ENCODE results near the gene CACNA1I.

CACNA1I gene

DNA sequence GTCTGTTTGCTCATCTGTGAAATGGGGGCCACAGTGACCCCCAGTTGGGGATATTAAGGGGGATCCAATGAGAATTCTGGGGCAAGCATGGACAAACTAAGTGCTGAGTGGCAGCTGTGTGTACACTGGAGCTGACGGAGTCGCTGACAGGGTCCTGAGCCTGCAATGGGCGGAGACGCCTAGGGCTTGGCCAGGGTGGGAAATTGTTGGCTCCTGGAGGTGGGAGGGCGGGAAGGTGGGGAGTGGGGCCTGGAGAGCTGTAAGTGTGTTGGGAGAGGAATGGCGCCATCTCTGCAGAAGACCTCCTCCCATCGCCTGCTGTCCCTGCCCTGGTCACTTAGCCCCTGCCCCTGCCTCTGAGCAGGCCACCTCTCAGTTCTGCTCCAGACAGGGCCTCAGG is 7.3 kb downstream of the CACNA1I start:
- TF ChIP-seq, protein P1, sequence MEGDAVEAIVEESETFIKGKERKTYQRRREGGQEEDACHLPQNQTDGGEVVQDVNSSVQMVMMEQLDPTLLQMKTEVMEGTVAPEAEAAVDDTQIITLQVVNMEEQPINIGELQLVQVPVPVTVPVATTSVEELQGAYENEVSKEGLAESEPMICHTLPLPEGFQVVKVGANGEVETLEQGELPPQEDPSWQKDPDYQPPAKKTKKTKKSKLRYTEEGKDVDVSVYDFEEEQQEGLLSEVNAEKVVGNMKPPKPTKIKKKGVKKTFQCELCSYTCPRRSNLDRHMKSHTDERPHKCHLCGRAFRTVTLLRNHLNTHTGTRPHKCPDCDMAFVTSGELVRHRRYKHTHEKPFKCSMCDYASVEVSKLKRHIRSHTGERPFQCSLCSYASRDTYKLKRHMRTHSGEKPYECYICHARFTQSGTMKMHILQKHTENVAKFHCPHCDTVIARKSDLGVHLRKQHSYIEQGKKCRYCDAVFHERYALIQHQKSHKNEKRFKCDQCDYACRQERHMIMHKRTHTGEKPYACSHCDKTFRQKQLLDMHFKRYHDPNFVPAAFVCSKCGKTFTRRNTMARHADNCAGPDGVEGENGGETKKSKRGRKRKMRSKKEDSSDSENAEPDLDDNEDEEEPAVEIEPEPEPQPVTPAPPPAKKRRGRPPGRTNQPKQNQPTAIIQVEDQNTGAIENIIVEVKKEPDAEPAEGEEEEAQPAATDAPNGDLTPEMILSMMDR (conservative IDR thresholded peaks at IDR 0.05; ENCODE audit: control insufficient read depth, insufficient read depth, low read depth, low read length), result no peak
- DNase-seq (ENCODE audit: low read depth), result no peak
- H3K4me3 ChIP-seq (ENCODE audit: control insufficient read depth, low read depth, low read length), result no peak overlapping the region

DNA sequence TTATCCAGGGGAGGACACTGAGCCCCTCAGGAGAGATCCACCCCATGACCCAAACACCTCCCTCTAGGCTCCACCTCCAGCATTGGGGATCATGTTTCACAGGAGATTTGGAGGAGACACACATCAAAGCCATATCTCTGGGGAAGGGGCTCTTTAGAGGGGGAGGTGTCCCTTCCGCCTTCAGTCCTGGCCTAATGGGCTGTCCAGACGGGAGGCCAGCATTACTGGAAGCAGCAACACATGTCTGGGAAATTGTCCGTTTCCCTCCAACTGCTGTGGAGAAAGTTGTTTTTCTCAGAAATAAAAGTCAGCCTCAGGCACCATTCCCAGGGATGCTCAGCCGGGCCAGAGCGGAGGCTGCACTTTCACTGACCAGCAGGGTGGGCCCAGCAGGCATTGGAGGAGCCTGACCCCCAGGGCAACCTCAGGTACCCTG is 9.5 kb downstream of the CACNA1I start:
- no peak overlapping the region for H3K4me3 ChIP-seq (ENCODE audit: control insufficient read depth, low read depth, low read length)
- DNase-seq (ENCODE audit: low read depth), result no peak
- TF ChIP-seq, protein P1 (conservative IDR thresholded peaks at IDR 0.05; ENCODE audit: control insufficient read depth, insufficient read depth, low read depth, low read length), result no peak

DNA sequence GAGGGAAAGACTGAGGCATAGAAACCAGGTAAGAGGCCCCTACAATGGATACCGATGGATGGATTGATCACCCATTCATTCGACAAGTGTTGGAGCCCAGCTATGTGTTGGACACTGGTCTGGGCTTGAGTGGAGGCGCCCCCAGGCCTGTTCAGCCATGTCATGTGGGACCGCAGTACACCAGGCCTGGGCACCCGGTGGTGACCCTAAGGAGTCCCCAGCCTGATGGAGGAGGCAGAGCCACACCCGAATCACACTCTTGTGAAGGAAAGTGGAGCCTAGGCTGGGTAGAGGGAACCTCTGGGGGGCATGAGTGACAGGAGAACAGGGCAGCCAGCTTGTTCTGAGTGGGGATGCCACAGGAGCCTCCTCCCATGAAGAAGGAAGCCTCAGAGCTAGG is 10.2 kb downstream of the CACNA1I start:
- H3K4me3 ChIP-seq (ENCODE audit: control insufficient read depth, low read depth, low read length), result no peak overlapping the region
- no peak for DNase-seq (ENCODE audit: low read depth)
- TF ChIP-seq, protein P1 (conservative IDR thresholded peaks at IDR 0.05; ENCODE audit: control insufficient read depth, insufficient read depth, low read depth, low read length), result no peak

DNA sequence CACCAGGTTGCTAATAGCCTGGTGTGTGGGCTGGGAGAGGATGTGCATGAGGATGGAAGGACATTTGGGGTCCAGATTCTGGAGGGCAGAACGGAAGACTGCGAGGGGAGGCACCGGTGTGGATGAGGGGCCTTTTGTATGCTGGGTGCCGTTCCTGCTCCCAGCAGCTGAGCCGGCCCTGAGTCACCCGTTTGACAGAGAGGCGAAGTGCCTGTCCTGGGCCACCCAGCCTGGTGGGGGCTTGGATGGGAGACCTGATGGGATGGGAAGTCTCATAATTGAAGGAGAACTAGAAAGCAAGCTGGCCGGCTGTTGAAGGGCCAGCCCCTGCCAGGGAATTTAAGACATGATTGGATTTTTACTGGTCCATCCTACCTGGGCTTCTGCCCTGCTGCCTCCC is 10.8 kb downstream of the CACNA1I start:
- TF ChIP-seq, protein P1 (conservative IDR thresholded peaks at IDR 0.05; ENCODE audit: control insufficient read depth, insufficient read depth, low read depth, low read length), result no peak
- DNase-seq (ENCODE audit: low read depth), result no peak
- no peak overlapping the region for H3K4me3 ChIP-seq (ENCODE audit: control insufficient read depth, low read depth, low read length)

DNA sequence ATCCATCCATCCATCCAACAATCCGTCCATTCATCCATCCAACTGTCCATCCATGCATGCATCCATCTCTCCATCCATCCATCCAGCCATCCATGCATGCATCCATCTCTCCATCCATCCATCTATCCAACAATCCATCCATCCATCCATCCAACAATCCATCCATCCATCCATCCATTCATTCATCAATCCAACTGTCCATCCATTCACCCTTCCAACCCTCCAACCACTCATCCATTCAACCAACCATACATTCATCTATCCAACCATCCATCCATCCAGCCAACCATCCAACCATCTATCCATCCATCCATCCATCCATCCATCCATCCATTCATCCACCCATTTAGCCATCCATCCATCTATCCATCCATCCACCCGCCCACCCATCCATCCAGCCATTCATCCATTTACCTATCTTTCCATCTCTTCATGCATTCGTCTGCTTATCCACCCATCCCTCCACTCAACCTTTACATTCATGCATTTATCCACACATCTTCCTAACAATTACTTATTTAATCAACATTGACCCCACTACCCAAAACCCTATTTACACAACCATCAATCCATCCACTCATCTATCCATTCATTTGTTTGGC is 12.6 kb downstream of the CACNA1I start:
- TF ChIP-seq, protein P1 (conservative IDR thresholded peaks at IDR 0.05; ENCODE audit: control insufficient read depth, insufficient read depth, low read depth, low read length), result no peak
- H3K4me3 ChIP-seq (ENCODE audit: control insufficient read depth, low read depth, low read length), result no peak overlapping the region

DNA sequence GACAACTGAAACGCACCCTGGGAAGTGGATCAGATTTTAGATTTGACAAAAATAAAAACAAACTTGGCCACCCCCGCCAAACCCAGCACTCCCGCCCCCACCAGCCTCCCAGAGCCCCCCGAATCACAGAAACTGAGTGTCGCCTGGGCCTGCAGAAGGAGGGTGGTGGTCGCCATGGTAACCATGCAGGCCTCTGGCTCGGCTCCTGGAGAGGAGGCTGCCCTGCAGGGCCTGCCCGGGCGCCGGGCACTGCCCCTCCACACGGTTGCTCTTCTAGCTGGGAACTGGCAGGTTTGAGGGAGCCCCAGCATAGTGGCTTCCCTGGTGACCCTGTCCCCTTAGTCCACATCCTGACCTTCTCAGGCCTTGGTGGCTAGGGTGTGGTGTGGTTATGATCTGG is 19.3 kb downstream of the CACNA1I start:
- TF ChIP-seq, protein P1 (conservative IDR thresholded peaks at IDR 0.05; ENCODE audit: control insufficient read depth, insufficient read depth, low read depth, low read length), result no peak
- DNase-seq (ENCODE audit: low read depth), result no peak
- no peak overlapping the region for H3K4me3 ChIP-seq (ENCODE audit: control insufficient read depth, low read depth, low read length)

More for the DNA sequence above, 12.6 kb downstream of the CACNA1I start:
- no peak for DNase-seq (ENCODE audit: low read depth)
